ENCODE results near the gene ADAMTS2.

DNA sequence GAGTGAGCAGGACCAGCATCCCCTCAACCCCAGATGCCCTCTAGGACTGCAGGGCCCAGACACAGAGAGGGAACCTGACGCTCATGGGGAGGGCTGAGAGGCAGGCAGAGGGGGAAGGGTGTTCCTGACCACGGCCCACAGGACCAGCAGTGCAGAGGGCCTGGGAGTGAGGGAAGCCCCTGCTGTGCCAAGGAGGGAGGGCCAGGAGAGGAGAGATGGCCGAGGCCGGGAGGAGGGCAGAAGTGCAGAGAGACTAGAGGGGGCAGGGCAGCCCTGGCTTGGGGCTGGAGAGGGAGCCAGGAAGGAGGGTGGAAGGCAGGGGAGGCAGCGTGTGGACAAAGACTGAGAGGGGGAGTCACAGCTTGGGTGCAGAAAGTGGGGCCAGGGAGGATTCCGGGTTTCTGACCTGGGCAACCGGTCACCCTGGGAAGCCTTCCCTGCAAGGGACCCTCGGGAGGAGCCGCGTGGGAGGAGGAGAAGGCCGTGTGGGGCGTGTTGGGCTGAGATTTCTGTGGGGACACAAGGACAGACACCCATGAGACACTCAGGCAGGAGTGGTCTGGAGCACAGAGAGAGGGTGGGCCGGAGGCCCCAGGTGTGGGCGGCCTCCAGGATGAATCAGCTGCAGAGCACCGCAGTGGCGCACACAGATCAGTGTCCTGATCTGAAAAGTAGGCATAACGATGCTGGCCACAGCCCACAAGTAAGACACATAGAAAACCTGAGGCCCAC lies 117.5 kb downstream of the ADAMTS2 start:
- TF ChIP-seq, protein P1, sequence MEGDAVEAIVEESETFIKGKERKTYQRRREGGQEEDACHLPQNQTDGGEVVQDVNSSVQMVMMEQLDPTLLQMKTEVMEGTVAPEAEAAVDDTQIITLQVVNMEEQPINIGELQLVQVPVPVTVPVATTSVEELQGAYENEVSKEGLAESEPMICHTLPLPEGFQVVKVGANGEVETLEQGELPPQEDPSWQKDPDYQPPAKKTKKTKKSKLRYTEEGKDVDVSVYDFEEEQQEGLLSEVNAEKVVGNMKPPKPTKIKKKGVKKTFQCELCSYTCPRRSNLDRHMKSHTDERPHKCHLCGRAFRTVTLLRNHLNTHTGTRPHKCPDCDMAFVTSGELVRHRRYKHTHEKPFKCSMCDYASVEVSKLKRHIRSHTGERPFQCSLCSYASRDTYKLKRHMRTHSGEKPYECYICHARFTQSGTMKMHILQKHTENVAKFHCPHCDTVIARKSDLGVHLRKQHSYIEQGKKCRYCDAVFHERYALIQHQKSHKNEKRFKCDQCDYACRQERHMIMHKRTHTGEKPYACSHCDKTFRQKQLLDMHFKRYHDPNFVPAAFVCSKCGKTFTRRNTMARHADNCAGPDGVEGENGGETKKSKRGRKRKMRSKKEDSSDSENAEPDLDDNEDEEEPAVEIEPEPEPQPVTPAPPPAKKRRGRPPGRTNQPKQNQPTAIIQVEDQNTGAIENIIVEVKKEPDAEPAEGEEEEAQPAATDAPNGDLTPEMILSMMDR (IDR thresholded peaks at IDR 0.05), result no peak
- no peak for TF ChIP-seq POLR2A (IDR thresholded peaks at IDR 0.05)
